Type B pancreatic cell (in vitro differentiated cells): ENCODE measurements around the gene ISCU. TPM values are rescaled to one million over a fixed set of nuclear protein-coding genes. Genes with fewer than 3 reads are reported as not detected.
A peak's percentile ranks its signal among the peaks of the same experiment; 100 is the strongest.

Experiments used
- DNase-seq: peaks from one replicate; pipeline ENCODE4 v3.0.0; 2021; ENCODE audit warnings: mixed read lengths; ENCODE audit not compliant: unreplicated experiment; ENCODE audit errors: extremely low spot score
- H3K27ac Mint-ChIP-seq: 2 replicates; pipeline ENCODE4 v1.8.0; 2021; ENCODE audit warnings: mild to moderate bottlenecking, mixed read lengths
- H3K27me3 Mint-ChIP-seq: 2 replicates; pipeline ENCODE4 v1.8.0; 2021; ENCODE audit warnings: mixed read lengths
- H3K36me3 Mint-ChIP-seq: 2 replicates; pipeline ENCODE4 v1.8.0; 2021; ENCODE audit warnings: mixed read lengths
- H3K4me1 Mint-ChIP-seq: one replicate; pipeline ENCODE4 v1.8.0; 2021; ENCODE audit warnings: mixed read lengths; ENCODE audit not compliant: unreplicated experiment
- H3K4me3 Mint-ChIP-seq: 2 replicates; pipeline ENCODE4 v1.8.0; 2021; ENCODE audit warnings: mild to moderate bottlenecking, mixed read lengths
- H3K9me3 Mint-ChIP-seq: 2 replicates; pipeline ENCODE4 v1.8.0; 2021; ENCODE audit warnings: mixed read lengths
- total RNA-seq: library from RNA; stranded (reverse); gene quantifications from 2 replicates; pipeline ENCODE4 v1.2.1, GENCODE V29; 2021; ENCODE audit warnings: low replicate concordance
- TF ChIP-seq, protein P1 (sequence below): fragments of 200-600 bp; sonication (generic); conservative IDR thresholded peaks from 2 replicates; pipeline ENCODE4 v1.5.0; 2021; ENCODE audit warnings: antibody characterized with exemption, mild to moderate bottlenecking

The ISCU gene
- total RNA-seq, 1 donor from 2014 or later: 78.9 TPM

DNA sequence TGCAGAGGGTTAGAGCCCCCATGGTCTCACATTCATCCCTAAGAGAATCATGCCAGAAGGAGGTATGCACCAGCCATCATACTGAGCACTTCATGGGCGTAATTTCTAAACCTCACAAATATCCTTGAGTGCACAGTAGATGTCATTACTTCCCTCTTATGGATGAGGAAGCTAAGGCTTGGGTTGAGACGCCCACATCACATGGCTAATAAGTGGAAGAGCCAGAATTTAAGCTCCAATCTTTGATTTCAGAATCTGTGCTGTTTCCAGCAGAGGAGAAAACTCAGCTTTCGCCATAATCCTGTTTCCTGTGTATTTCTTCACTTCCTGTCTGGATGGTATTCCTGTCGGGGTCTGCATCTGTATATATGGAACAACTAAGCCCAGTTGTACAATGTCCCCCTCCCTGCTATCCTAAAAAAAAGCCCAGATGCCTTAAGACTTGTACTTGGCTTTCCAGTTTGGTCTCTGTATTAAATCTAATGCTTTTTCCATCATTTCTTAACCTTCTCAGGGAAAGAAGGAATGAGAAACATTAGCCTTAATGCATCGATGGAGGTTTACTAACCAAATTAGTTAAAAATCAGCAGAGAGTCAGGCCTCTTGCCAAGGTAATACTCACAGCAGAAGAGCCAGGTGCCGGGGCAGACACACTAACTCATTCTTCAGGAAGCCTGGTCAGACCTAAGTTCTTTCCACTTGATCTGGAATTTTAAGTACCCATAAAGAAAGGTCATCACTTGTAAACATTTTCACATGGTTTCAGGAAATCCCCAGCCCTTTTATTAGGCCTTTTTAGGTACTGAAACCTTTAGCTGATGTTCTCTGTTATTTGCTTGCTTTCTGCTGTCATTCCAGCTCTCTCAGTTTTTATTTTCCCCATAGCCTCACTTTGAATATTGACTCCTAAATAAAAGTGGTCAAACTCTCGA, 5.3 kb downstream of the ISCU start:
- TF ChIP-seq, protein P1, sequence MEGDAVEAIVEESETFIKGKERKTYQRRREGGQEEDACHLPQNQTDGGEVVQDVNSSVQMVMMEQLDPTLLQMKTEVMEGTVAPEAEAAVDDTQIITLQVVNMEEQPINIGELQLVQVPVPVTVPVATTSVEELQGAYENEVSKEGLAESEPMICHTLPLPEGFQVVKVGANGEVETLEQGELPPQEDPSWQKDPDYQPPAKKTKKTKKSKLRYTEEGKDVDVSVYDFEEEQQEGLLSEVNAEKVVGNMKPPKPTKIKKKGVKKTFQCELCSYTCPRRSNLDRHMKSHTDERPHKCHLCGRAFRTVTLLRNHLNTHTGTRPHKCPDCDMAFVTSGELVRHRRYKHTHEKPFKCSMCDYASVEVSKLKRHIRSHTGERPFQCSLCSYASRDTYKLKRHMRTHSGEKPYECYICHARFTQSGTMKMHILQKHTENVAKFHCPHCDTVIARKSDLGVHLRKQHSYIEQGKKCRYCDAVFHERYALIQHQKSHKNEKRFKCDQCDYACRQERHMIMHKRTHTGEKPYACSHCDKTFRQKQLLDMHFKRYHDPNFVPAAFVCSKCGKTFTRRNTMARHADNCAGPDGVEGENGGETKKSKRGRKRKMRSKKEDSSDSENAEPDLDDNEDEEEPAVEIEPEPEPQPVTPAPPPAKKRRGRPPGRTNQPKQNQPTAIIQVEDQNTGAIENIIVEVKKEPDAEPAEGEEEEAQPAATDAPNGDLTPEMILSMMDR: no peak
- H3K27me3 Mint-ChIP-seq: no peaks in the 10 kb centered on the region
- peaks cover 7% of the 10 kb centered on the region for H3K36me3 Mint-ChIP-seq
- no peak for DNase-seq
- no peak overlapping the region for H3K4me3 Mint-ChIP-seq
- no peak overlapping the region for H3K27ac Mint-ChIP-seq
- H3K4me1 Mint-ChIP-seq: no peaks in the 10 kb centered on the region
- H3K9me3 Mint-ChIP-seq: no peaks in the 10 kb centered on the region

DNA sequence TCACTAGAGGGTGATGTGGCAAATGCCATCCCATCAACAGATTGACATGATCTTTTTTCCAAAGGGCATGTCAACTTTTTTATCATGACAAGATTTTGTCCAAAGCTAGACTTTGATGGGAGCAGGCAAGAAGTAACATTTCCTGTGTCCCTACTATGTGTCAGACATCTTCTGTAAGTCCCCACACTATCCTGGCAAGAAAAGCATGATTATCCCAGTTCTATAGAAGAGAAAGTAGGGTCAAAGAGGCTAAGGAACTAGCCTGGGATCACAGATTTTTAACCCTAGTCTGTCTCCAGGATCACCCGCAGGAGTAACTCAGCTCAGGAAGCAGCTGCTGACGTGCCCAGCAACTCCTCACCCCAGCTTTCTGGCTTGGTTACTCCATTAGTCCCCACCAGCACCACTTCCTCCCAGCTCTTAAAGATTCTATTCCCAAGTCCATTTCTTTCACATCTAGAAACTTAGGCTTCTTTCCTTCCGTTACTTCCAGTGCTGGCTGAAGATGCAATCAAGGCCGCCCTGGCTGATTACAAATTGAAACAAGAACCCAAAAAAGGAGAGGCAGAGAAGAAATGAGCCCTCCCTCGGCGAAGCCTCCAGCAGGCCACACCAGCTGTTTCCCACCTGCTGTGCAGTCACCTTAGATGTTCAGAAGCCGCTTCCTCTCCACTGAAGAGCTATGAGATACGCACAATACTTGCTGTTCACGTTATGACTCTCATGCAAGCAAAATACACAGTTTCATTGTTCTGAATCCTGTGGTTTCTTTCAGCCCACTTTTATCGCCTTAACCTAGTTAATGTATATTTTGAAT, 6.2 kb downstream of the ISCU start:
- Mint-ChIP-seq H3K4me1 (no peaks in the 10 kb centered on the region), H3K9me3 (no peaks in the 10 kb centered on the region), H3K27ac (no peak overlapping the region), H3K27me3 (no peaks in the 10 kb centered on the region), H3K4me3 (no peak overlapping the region), H3K36me3 (peaks cover 7% of the 10 kb centered on the region)
- TF ChIP-seq, protein P1: no peak
- no peak for DNase-seq

DNA sequence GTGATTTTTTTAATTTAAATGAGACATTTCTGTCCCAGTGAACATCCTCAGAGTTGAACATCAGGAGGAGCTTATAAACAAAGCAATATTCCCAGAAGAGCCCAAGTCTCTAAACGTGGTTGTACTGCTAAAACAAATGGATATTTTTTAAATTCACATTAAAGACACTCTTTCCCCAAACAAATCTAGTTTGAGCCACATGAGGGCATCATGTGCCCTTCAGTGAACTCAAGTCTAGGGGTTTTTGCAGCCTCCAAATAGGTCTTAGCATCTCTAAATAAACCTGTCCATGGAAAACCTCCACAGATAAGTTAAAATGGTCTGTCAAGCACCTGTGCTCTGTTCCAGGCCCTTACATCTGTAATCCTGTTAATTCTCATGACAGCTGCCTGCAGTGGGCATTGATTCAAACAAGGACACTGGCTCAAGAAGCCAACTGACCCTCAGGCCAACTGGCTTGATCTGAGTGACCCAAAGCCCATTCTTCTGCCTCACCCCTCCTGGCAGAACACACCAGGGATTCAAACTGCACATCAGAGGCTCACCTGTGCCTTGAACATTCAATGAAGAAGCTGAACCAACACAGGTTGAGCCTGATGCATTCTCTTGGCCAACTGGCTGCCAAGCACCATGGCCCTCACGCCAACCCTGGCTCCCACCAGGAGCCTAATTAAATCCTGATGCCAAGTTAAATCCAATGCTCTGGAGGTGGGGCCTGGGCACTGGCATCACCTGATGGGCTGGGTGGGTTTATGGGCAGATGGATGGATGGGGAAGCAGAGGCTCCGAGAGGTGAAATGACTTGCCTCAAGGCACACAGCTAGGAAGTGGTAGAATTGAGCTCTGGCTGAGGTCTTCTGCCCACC, 8.6 kb downstream of the ISCU start:
- Mint-ChIP-seq H3K27me3 (peaks cover 3% of the 10 kb centered on the region), H3K4me1 (no peaks in the 10 kb centered on the region)

DNA sequence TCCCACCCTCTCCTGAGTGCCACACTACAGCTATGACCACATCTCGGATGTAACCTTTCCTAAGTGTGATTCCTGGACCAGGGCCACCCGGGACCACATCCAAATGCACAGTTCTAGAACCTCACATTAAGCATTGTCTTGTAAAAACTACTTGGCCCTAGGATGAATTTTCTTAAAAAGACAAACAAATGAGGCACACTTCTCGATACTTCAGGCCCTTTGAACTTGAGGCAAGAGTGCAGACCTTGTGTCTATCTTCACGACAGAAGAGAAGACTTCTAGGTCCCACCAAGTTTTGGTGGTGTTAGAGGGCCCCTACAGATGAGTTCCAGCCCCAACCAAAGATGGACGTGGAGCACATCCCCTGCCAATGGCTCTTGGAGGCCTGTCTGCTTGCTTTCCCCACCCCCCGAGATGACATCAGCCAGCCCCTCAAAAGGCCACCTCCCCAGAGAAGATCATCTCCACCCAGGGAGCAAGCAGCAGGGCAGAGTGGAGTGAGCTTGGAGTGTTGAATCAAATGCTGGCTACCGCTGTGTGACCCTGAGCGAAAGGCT, 9.3 kb downstream of the ISCU start:
- TF ChIP-seq, protein P1: no peak
- Mint-ChIP-seq H3K27ac (no peak overlapping the region), H3K36me3 (peaks cover 7% of the 10 kb centered on the region), H3K4me3 (no peak overlapping the region), H3K4me1 (no peaks in the 10 kb centered on the region), H3K9me3 (no peaks in the 10 kb centered on the region), H3K27me3 (peaks cover 3% of the 10 kb centered on the region)
- peak; percentile 44 for DNase-seq

More for the DNA sequence above, 8.6 kb downstream of the ISCU start:
- Mint-ChIP-seq H3K9me3 (no peaks in the 10 kb centered on the region), H3K27ac (no peak overlapping the region), H3K4me3 (no peak overlapping the region), H3K36me3 (peaks cover 7% of the 10 kb centered on the region)
- TF ChIP-seq, protein P1: peak; percentile 63
- DNase-seq: peak; percentile 34
